ENCODE measurements around the gene MESD. TPM values are rescaled to one million over a fixed set of nuclear protein-coding genes. Genes with fewer than 3 reads are reported as not detected.

MESD gene
- total RNA-seq, 1 donor, result 24.2 TPM

GRCh38 chr15:80915472-80915871 is 74.1 kb downstream of the MESD start:
- no peak for DNase-seq (ENCODE audit: low read depth)
- no peak overlapping the region for H3K4me3 ChIP-seq (ENCODE audit: low read depth, low read length)
- no peak for TF ChIP-seq CTCF (IDR thresholded peaks at IDR 0.05; ENCODE audit: insufficient read depth, low read depth, low read length)

- DNase-seq (ENCODE audit: low read depth), result no peak
- H3K4me3 ChIP-seq (ENCODE audit: low read depth, low read length), result no peak overlapping the region
- TF ChIP-seq CTCF (IDR thresholded peaks at IDR 0.05; ENCODE audit: insufficient read depth, low read depth, low read length), result no peak
Observed at GRCh38 chr15:80913541-80913940, 76.1 kb downstream of the MESD start.

- DNase-seq (ENCODE audit: low read depth), result no peak
- no peak for TF ChIP-seq CTCF (IDR thresholded peaks at IDR 0.05; ENCODE audit: insufficient read depth, low read depth, low read length)
- no peak overlapping the region for H3K4me3 ChIP-seq (ENCODE audit: low read depth, low read length)
Observed at GRCh38 chr15:80912673-80913072, 76.9 kb downstream of the MESD start.

- no peak for TF ChIP-seq CTCF (IDR thresholded peaks at IDR 0.05; ENCODE audit: insufficient read depth, low read depth, low read length)
- H3K4me3 ChIP-seq (ENCODE audit: low read depth, low read length), result no peak overlapping the region
- no peak for DNase-seq (ENCODE audit: low read depth)
Observed at GRCh38 chr15:80911821-80912220, 77.8 kb downstream of the MESD start.

GRCh38 chr15:80906159-80906766 is 83.4 kb downstream of the MESD start:
- no peak for TF ChIP-seq CTCF (IDR thresholded peaks at IDR 0.05; ENCODE audit: insufficient read depth, low read depth, low read length)
- no peak overlapping the region for H3K4me3 ChIP-seq (ENCODE audit: low read depth, low read length)
- DNase-seq (ENCODE audit: low read depth), result no peak

GRCh38 chr15:80904998-80905397 is 84.6 kb downstream of the MESD start:
- no peak for TF ChIP-seq CTCF (IDR thresholded peaks at IDR 0.05; ENCODE audit: insufficient read depth, low read depth, low read length)
- peak; percentile 37 for DNase-seq (ENCODE audit: low read depth)
- H3K4me3 ChIP-seq (ENCODE audit: low read depth, low read length), result no peak overlapping the region

GRCh38 chr15:80902298-80902801 is 87.3 kb downstream of the MESD start:
- no peak overlapping the region for H3K4me3 ChIP-seq (ENCODE audit: low read depth, low read length)
- no peak for TF ChIP-seq CTCF (IDR thresholded peaks at IDR 0.05; ENCODE audit: insufficient read depth, low read depth, low read length)
- DNase-seq (ENCODE audit: low read depth), result no peak

Data from fibroblast of villous mesenchyme (primary cell).